ENCODE measurements around the gene ASPSCR1. TPM values are rescaled to one million over a fixed set of nuclear protein-coding genes. Genes with fewer than 3 reads are reported as not detected.

The ASPSCR1 gene
- total RNA-seq, 1 experiment from 2014 or later = 51.0 TPM

DNA sequence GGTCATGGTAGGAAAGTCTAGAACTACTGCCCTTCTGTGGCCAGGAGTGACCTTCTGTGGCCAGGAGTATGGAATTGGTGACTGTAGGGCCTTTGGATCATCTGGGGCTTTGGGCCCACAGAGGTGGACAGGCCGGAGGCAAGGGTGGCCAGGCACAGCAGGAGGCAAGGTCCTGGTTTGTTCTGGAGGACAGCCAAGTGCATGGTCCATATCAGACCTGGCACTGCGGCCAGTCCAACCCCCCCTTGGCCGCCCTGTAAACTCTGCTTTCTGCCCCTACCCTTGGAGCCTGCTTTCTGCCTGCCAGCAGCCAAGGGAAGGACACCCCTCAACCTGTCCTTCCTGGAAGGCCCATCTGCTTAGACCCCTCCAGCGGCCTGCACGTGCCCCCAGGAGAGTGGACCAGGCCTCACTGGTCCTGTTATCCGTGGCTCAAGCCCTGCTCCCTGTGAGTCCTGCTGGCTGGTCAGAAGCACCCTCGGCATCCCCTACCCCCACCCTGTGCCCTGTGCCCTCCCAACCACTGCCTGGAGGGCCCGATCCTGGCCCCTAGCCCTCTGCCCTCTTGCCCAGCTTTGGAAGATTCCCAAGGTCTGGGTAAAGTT, 62.4 kb downstream of the ASPSCR1 start:
- CTCF ChIA-PET = interaction anchor here (1.3 kb wide), 1 partner anchor 9 kb away, joined by 4 read pairs; no protein-coding TSS in a partner anchor
- TF ChIP-seq ZFX (IDR thresholded peaks at IDR 0.05) (no peak), SP1 (IDR thresholded peaks at IDR 0.05; ENCODE audit: low read depth) (no peak), POLR2AphosphoS5 (IDR thresholded peaks at IDR 0.05; ENCODE audit: low read depth, low read length) (no peak), FOSL1 (IDR thresholded peaks at IDR 0.05; ENCODE audit: low read depth) (no peak), SIN3A (IDR thresholded peaks at IDR 0.05; ENCODE audit: low read depth) (no peak), TCF7L2 (IDR thresholded peaks at IDR 0.05; ENCODE audit: borderline replicate concordance, extremely low read depth, insufficient read depth, insufficient read length) (no peak), EZH2phosphoT487 (IDR thresholded peaks at IDR 0.05; ENCODE audit: borderline replicate concordance) (no peak), CBX3 (IDR thresholded peaks at IDR 0.05; ENCODE audit: low read depth) (no peak)
- TF ChIP-seq, protein P1, sequence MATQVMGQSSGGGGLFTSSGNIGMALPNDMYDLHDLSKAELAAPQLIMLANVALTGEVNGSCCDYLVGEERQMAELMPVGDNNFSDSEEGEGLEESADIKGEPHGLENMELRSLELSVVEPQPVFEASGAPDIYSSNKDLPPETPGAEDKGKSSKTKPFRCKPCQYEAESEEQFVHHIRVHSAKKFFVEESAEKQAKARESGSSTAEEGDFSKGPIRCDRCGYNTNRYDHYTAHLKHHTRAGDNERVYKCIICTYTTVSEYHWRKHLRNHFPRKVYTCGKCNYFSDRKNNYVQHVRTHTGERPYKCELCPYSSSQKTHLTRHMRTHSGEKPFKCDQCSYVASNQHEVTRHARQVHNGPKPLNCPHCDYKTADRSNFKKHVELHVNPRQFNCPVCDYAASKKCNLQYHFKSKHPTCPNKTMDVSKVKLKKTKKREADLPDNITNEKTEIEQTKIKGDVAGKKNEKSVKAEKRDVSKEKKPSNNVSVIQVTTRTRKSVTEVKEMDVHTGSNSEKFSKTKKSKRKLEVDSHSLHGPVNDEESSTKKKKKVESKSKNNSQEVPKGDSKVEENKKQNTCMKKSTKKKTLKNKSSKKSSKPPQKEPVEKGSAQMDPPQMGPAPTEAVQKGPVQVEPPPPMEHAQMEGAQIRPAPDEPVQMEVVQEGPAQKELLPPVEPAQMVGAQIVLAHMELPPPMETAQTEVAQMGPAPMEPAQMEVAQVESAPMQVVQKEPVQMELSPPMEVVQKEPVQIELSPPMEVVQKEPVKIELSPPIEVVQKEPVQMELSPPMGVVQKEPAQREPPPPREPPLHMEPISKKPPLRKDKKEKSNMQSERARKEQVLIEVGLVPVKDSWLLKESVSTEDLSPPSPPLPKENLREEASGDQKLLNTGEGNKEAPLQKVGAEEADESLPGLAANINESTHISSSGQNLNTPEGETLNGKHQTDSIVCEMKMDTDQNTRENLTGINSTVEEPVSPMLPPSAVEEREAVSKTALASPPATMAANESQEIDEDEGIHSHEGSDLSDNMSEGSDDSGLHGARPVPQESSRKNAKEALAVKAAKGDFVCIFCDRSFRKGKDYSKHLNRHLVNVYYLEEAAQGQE (IDR thresholded peaks at IDR 0.05; ENCODE audit: low read depth) = no peak
- H3K9ac ChIP-seq (ENCODE audit: low read length) = no peak overlapping the region

More for the DNA sequence above, 62.4 kb downstream of the ASPSCR1 start:
- Histone ChIP-seq H3K4me1 (ENCODE audit: control insufficient read depth in 1 of 2, insufficient read depth in 2 of 2, low read length in 2 of 2) (peaks cover 10 to 26% of the 10 kb centered on the region in 2 experiments), H2AFZ (ENCODE audit: low read depth, low read length, poor library complexity, severe bottlenecking) (no peak overlapping the region), H3K27ac (ENCODE audit: low read depth, low read length) (no peak overlapping the region), H3K9me3 (ENCODE audit: control insufficient read depth in 1 of 2, insufficient read depth in 1 of 2, low read depth in 1 of 2, low read length in 2 of 2) (no peaks in the 10 kb centered on the region), H3K9me2 (ENCODE audit: insufficient read depth) (no peaks in the 10 kb centered on the region), H3K4me3 (replicated peaks in 1 of 2; ENCODE audit: low read depth in 1 of 2, low read length in 2 of 2) (no peak overlapping the region), H4K20me1 (ENCODE audit: insufficient read depth) (no peaks in the 10 kb centered on the region), H3K27me3 (ENCODE audit: insufficient read depth, low read length) (no peaks in the 10 kb centered on the region), H3K4me2 (ENCODE audit: low read length) (no peak overlapping the region), H3K36me3 (ENCODE audit: control insufficient read depth in 1 of 2, insufficient read depth in 2 of 2, low read length in 2 of 2) (peaks cover 0 to 12% of the 10 kb centered on the region in 2 experiments; a peak in 1 of 4 replicates), H3K79me2 (ENCODE audit: insufficient read depth, low read length) (peaks cover 18% of the 10 kb centered on the region; the same call in 1 of the 2 replicates)
- DNase-seq (ENCODE audit: low read depth, low spot score) = no peak
- no TSS peak for BruUV-seq (replicated peaks)
- ChIA-PET RAD21 (ENCODE audit: low non-redundant PET in 1 of 2, low total read pairs in 2 of 2, uncharacterized antibody in 2 of 2, unreplicated experiment in 2 of 2) (no interaction called here), POLR2A (no interaction called here)
- ATAC-seq = no peak
- intact Hi-C loops (cut with micrococcal nuclease) = loop anchor here (10.0 kb wide), 2 partner anchors 255 to 375 kb away; partner anchors contain the start of genes HEXD and OGFOD3

Data from HCT116 (cell line).